ENCODE results near the gene DUOX1.
A peak's percentile ranks its signal among the peaks of the same experiment; 100 is the strongest.

GRCh38 chr15:45118131-45118588 lies 11.6 kb upstream of the DUOX1 start:
- TF ChIP-seq, protein P1, sequence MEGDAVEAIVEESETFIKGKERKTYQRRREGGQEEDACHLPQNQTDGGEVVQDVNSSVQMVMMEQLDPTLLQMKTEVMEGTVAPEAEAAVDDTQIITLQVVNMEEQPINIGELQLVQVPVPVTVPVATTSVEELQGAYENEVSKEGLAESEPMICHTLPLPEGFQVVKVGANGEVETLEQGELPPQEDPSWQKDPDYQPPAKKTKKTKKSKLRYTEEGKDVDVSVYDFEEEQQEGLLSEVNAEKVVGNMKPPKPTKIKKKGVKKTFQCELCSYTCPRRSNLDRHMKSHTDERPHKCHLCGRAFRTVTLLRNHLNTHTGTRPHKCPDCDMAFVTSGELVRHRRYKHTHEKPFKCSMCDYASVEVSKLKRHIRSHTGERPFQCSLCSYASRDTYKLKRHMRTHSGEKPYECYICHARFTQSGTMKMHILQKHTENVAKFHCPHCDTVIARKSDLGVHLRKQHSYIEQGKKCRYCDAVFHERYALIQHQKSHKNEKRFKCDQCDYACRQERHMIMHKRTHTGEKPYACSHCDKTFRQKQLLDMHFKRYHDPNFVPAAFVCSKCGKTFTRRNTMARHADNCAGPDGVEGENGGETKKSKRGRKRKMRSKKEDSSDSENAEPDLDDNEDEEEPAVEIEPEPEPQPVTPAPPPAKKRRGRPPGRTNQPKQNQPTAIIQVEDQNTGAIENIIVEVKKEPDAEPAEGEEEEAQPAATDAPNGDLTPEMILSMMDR (IDR thresholded peaks at IDR 0.05), result peak; percentile 41 to 90 (median 84)
- TF ChIP-seq POLR2AphosphoS5 (IDR thresholded peaks at IDR 0.05), result no peak

Data from sigmoid colon (tissue), 4 donors.